ENCODE data around the gene PKP3.

PKP3 gene

DNA sequence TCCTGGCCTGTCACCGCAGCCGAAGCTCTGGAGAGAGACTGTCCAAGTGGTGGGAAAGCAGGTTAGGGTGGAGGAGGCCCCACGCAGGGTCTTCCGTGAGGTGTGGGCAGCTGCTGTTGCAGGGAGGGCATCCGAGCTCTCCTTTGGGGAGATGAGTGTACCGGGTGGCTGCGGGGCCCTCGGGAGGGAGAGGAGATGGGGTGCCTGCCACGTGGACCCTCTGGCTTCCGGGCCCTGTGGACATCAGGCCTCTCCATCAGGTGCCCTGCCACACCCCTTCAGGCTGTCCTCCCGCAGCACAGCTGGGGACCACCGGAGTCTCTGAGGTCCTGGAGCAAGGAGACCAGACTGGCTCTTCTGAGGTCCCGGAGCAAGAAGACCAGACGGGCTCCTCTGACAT, 57.7 kb downstream of the PKP3 start:
- ATAC-seq (ENCODE audit: insufficient read depth, low read depth) (no peak), DNase-seq (no peak)
- Histone ChIP-seq H3K4me1 (ENCODE audit: insufficient read depth, low read length) (peaks cover 54% of the 10 kb centered on the region), H3K9ac (ENCODE audit: low read depth, low read length) (peak overlapping the region; percentile 85), H3K27me3 (ENCODE audit: insufficient read depth, low read length, poor library complexity) (no peaks in the 10 kb centered on the region), H4K20me1 (ENCODE audit: insufficient read depth, low read length) (peaks cover 55% of the 10 kb centered on the region), H3K79me2 (ENCODE audit: insufficient read depth, low read length) (peaks cover 81% of the 10 kb centered on the region), H3K4me2 (ENCODE audit: insufficient read depth, low read length) (peak overlapping the region; percentile 91), H3K36me3 (ENCODE audit: insufficient read depth, low read length) (peaks cover 47% of the 10 kb centered on the region), H3K9me3 (ENCODE audit: insufficient read depth, low read length, severe bottlenecking) (no peaks in the 10 kb centered on the region), H3K4me3 (ENCODE audit: low read depth in 1 of 2, low read length in 2 of 2) (peak overlapping the region in 1 of 2 experiments; percentile 72; a peak in 3 of 4 replicates), H2AFZ (ENCODE audit: low read depth, low read length) (no peak overlapping the region), H3K27ac (ENCODE audit: low read length) (no peak overlapping the region)
- TF ChIP-seq, protein P1, sequence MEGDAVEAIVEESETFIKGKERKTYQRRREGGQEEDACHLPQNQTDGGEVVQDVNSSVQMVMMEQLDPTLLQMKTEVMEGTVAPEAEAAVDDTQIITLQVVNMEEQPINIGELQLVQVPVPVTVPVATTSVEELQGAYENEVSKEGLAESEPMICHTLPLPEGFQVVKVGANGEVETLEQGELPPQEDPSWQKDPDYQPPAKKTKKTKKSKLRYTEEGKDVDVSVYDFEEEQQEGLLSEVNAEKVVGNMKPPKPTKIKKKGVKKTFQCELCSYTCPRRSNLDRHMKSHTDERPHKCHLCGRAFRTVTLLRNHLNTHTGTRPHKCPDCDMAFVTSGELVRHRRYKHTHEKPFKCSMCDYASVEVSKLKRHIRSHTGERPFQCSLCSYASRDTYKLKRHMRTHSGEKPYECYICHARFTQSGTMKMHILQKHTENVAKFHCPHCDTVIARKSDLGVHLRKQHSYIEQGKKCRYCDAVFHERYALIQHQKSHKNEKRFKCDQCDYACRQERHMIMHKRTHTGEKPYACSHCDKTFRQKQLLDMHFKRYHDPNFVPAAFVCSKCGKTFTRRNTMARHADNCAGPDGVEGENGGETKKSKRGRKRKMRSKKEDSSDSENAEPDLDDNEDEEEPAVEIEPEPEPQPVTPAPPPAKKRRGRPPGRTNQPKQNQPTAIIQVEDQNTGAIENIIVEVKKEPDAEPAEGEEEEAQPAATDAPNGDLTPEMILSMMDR (IDR thresholded peaks at IDR 0.05; ENCODE audit: borderline replicate concordance, extremely low read depth, low read length, poor library complexity, severe bottlenecking) = no peak
- TF ChIP-seq EZH2 (IDR thresholded peaks at IDR 0.05; ENCODE audit: borderline replicate concordance, low read depth, low read length, severe bottlenecking) = no peak

DNA sequence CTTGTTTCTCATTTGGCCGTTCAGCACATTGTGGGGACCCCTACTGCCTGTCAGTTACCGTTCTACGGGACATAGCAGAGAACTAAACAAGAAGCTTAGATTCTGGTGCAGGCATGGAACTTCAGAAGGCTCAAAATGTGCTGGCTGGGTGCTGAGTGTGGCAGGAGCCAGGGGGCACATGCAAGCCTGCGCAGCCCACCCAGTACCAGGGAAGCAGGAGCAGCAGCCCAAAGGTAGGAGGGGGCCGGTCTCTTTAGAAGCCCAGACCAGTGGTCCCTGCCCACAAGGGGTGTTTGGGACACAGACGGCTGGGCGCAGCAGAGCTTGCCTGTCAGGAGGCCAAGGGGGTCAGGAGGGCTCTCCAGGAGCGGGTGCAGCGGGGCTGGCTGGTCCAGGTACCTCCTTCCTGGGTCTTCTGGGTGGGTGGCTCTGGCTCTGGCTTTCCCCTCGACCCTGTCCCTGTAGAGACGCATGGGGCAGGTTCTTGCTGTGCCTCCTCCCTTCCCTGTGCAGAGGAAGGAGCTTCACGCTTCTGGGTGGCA, 58.3 kb downstream of the PKP3 start:
- H3K4me3 ChIP-seq (ENCODE audit: low read depth in 1 of 2, low read length in 2 of 2) = peak overlapping the region in 1 of 2 experiments; percentile 72; a peak in 1 of 4 replicates
- H3K27me3 ChIP-seq (ENCODE audit: insufficient read depth, low read length, poor library complexity) = no peaks in the 10 kb centered on the region
- no peak for ATAC-seq (ENCODE audit: insufficient read depth, low read depth)
- H3K9me3 ChIP-seq (ENCODE audit: insufficient read depth, low read length, severe bottlenecking) = no peaks in the 10 kb centered on the region
- peak overlapping the region; percentile 91; the same call in 1 of the 2 replicates for H3K4me2 ChIP-seq (ENCODE audit: insufficient read depth, low read length)
- peaks cover 84% of the 10 kb centered on the region for H3K79me2 ChIP-seq (ENCODE audit: insufficient read depth, low read length)
- H2AFZ ChIP-seq (ENCODE audit: low read depth, low read length) = no peak overlapping the region
- no peak for TF ChIP-seq EZH2 (IDR thresholded peaks at IDR 0.05; ENCODE audit: borderline replicate concordance, low read depth, low read length, severe bottlenecking)
- TF ChIP-seq, protein P1 (IDR thresholded peaks at IDR 0.05; ENCODE audit: borderline replicate concordance, extremely low read depth, low read length, poor library complexity, severe bottlenecking) = no peak
- peaks cover 54% of the 10 kb centered on the region for H3K4me1 ChIP-seq (ENCODE audit: insufficient read depth, low read length)
- H3K36me3 ChIP-seq (ENCODE audit: insufficient read depth, low read length) = peaks cover 52% of the 10 kb centered on the region
- DNase-seq = no peak
- H3K27ac ChIP-seq (ENCODE audit: low read length) = no peak overlapping the region
- peaks cover 58% of the 10 kb centered on the region for H4K20me1 ChIP-seq (ENCODE audit: insufficient read depth, low read length)
- 0 out of 2 replicates have a peak overlapping the region, but pooled peaks have one; percentile 85 for H3K9ac ChIP-seq (ENCODE audit: low read depth, low read length)

DNA sequence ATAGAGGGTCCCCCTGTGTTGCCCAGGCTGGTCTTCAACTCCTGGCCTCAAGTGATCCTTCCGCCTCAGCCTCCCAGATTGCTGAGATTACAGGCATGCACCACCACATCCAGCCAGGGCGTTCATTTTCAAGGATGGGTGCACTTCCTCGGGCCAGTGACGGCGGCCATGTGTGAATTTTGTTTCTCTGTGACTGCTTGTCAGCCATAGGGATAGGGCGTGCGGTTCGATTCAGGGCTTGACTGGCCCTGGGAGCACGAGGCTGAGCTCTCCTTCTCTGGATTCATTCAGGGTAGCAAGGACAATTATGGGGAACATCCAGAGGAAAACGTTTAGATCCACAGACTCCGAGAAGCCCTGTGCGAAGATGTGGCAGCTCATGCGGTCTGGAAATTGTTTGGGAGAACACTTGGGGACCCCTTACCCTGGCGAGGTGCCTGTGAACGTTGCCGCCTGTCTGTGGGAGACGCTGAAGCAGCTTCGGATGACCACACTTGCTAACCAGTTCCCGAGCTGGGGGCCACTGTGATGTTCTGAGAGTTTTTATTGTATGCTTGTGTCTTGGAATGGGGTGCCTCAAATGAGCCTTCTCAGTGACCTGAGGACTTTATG, 59.0 kb downstream of the PKP3 start:
- ATAC-seq (ENCODE audit: insufficient read depth, low read depth) (no peak), DNase-seq (no peak)
- no peaks in the 10 kb centered on the region for H3K27me3 ChIP-seq (ENCODE audit: insufficient read depth, low read length, poor library complexity)
- no peak overlapping the region; the same call in 1 of the 2 replicates for H3K4me2 ChIP-seq (ENCODE audit: insufficient read depth, low read length)
- peaks cover 58% of the 10 kb centered on the region for H3K36me3 ChIP-seq (ENCODE audit: insufficient read depth, low read length)
- no peak overlapping the region for H3K27ac ChIP-seq (ENCODE audit: low read length)
- no peaks in the 10 kb centered on the region for H3K9me3 ChIP-seq (ENCODE audit: insufficient read depth, low read length, severe bottlenecking)
- H3K9ac ChIP-seq (ENCODE audit: low read depth, low read length) = no peak overlapping the region
- H3K4me1 ChIP-seq (ENCODE audit: insufficient read depth, low read length) = peaks cover 48% of the 10 kb centered on the region
- no peak for TF ChIP-seq EZH2 (IDR thresholded peaks at IDR 0.05; ENCODE audit: borderline replicate concordance, low read depth, low read length, severe bottlenecking)
- TF ChIP-seq, protein P1 (IDR thresholded peaks at IDR 0.05; ENCODE audit: borderline replicate concordance, extremely low read depth, low read length, poor library complexity, severe bottlenecking) = no peak
- peaks cover 92% of the 10 kb centered on the region for H3K79me2 ChIP-seq (ENCODE audit: insufficient read depth, low read length)
- H2AFZ ChIP-seq (ENCODE audit: low read depth, low read length) = no peak overlapping the region
- peaks cover 64% of the 10 kb centered on the region for H4K20me1 ChIP-seq (ENCODE audit: insufficient read depth, low read length)
- H3K4me3 ChIP-seq (ENCODE audit: low read depth in 1 of 2, low read length in 2 of 2) = no peak overlapping the region

Measured in DND-41 (cell line).